ENCODE results near the gene AMIGO1.
"Not testable (repeated sequence)": the region's sequence is repeated elsewhere in the genome, so short reads cannot be mapped to it uniquely, and the experiment has no call there.

The AMIGO1 gene

GRCh38 chr1:109483672-109484518, 25.6 kb downstream of the AMIGO1 start, which contains the start of gene ATXN7L2:
ATXN7L2 (plus strand) TSS chr1:109483905; CDS start chr1:109483954, 49 bp downstream.
- peak; percentile 94 for DNase-seq (ENCODE audit: low spot score)

- DNase-seq (ENCODE audit: low spot score): no peak
Measured at GRCh38 chr1:109482791-109483671, 26.5 kb downstream of the AMIGO1 start.

GRCh38 chr1:109482242-109482641, 27.3 kb downstream of the AMIGO1 start:
- DNase-seq (ENCODE audit: low spot score): no peak

GRCh38 chr1:109481646-109482045, 27.9 kb downstream of the AMIGO1 start:
- DNase-seq (ENCODE audit: low spot score): no peak

- no peak for DNase-seq (ENCODE audit: low spot score)
Measured at GRCh38 chr1:109479901-109480300, 29.6 kb downstream of the AMIGO1 start.

GRCh38 chr1:109479311-109479710, 30.2 kb downstream of the AMIGO1 start:
- DNase-seq (ENCODE audit: low spot score): no peak

GRCh38 chr1:109478806-109479205, 30.7 kb downstream of the AMIGO1 start:
- DNase-seq (ENCODE audit: low spot score): no peak

GRCh38 chr1:109477821-109478220, 31.7 kb downstream of the AMIGO1 start:
- no peak for DNase-seq (ENCODE audit: low spot score)

GRCh38 chr1:109476825-109477224, 32.7 kb downstream of the AMIGO1 start:
- no peak for DNase-seq (ENCODE audit: low spot score)

GRCh38 chr1:109475261-109475660, 34.3 kb downstream of the AMIGO1 start:
- no peak for DNase-seq (ENCODE audit: low spot score)

- DNase-seq (ENCODE audit: low spot score): no peak
Measured at GRCh38 chr1:109474697-109475096, 34.8 kb downstream of the AMIGO1 start.

GRCh38 chr1:109473284-109474057, 36.1 kb downstream of the AMIGO1 start:
- not testable (repeated sequence) for DNase-seq (ENCODE audit: low spot score)

GRCh38 chr1:109472779-109473178, 36.7 kb downstream of the AMIGO1 start:
- no peak for DNase-seq (ENCODE audit: low spot score)

GRCh38 chr1:109470245-109470644, 39.3 kb downstream of the AMIGO1 start:
- DNase-seq (ENCODE audit: low spot score): no peak

- DNase-seq (ENCODE audit: low spot score): no peak
Measured at GRCh38 chr1:109468903-109469302, 40.6 kb downstream of the AMIGO1 start.

- DNase-seq (ENCODE audit: low spot score): no peak
Measured at GRCh38 chr1:109468061-109468460, 41.5 kb downstream of the AMIGO1 start.

- no peak for DNase-seq (ENCODE audit: low spot score)
Measured at GRCh38 chr1:109467301-109467777, 42.2 kb downstream of the AMIGO1 start.

- no peak for DNase-seq (ENCODE audit: low spot score)
Measured at GRCh38 chr1:109466452-109467300, 42.9 kb downstream of the AMIGO1 start, which contains the start of gene SYPL2. SYPL2 (plus strand) TSS chr1:109466546; CDS start chr1:109466844, 298 bp downstream.

GRCh38 chr1:109466125-109466451, 43.4 kb downstream of the AMIGO1 start:
- no peak for DNase-seq (ENCODE audit: low spot score)

GRCh38 chr1:109457819-109458218, 51.7 kb downstream of the AMIGO1 start:
- no peak for DNase-seq (ENCODE audit: low spot score)

Measured in putamen (tissue), 1 donor.